ENCODE data around the gene NECAP2.

GRCh38 chr1:16445052-16445451 is 4.5 kb downstream of the NECAP2 start:
- TF ChIP-seq ISL1 (CRISPR knock-in tag; IDR thresholded peaks at IDR 0.05) (no peak), ZNF565 (CRISPR knock-in tag; conservative IDR thresholded peaks at IDR 0.05; ENCODE audit: low read depth) (no peak), CSDC2 (CRISPR knock-in tag; IDR thresholded peaks at IDR 0.05) (no peak), CREB5 (CRISPR knock-in tag; IDR thresholded peaks at IDR 0.05; ENCODE audit: low read depth) (no peak), PATZ1 (CRISPR knock-in tag; IDR thresholded peaks at IDR 0.05; ENCODE audit: borderline replicate concordance) (no peak), GLIS3 (CRISPR knock-in tag; IDR thresholded peaks at IDR 0.05) (no peak), PPARA (CRISPR knock-in tag; IDR thresholded peaks at IDR 0.05; ENCODE audit: borderline replicate concordance) (no peak), ZC3H10 (CRISPR knock-in tag; IDR thresholded peaks at IDR 0.05) (no peak), RARB (CRISPR knock-in tag; IDR thresholded peaks at IDR 0.05) (no peak)

Data from SK-N-SH treated with all-trans-retinoic acid at 6 μM for 48 hours (cell line).